CD14-positive monocyte (primary cell): Measurements from ENCODE around the gene ZWILCH. TPM values are rescaled to one million over a fixed set of nuclear protein-coding genes. Genes with fewer than 3 reads are reported as not detected.

Source experiments
- DNase-seq, 3 donors: peaks; one replicate each; pipeline ENCODE4 v3.0.0-alpha.2; 2011 to 2022
- H2AFZ ChIP-seq: 2 replicates; pipeline ENCODE4 v1.6.0; 2012; ENCODE audit warnings: mild to moderate bottlenecking, low read depth, low read length, inconsistent platforms; ENCODE audit not compliant: insufficient read depth, poor library complexity, severe bottlenecking
- H3K27ac ChIP-seq, 2 donors: 1 replicate in 1 of 2; 2 replicates in 1 of 2; pipeline ENCODE4 v1.5.1; 2012 to 2013; ENCODE audit warnings: low read length in 2 of 2, control low read depth in 1 of 2, inconsistent platforms in 1 of 2, low read depth in 1 of 2, mild to moderate bottlenecking in 1 of 2
- H3K27me3 ChIP-seq, 2 donors: one replicate each; pipeline versions ENCODE4 v1.6.0 to v1.6.1; 2011 to 2013; ENCODE audit warnings: low read length in 2 of 2; ENCODE audit not compliant: control insufficient read depth in 2 of 2, insufficient read depth in 2 of 2
- H3K36me3 ChIP-seq, 2 donors: replicated peaks in 1 of 2; 1 replicate in 1 of 2; 2 replicates in 1 of 2; pipeline versions ENCODE4 v1.5.1 to v1.6.1; 2012 to 2013; ENCODE audit warnings: low read length in 2 of 2, control low read depth in 1 of 2, inconsistent platforms in 1 of 2, mild to moderate bottlenecking in 1 of 2; ENCODE audit not compliant: insufficient read depth in 2 of 2, control insufficient read depth in 1 of 2
- H3K4me1 ChIP-seq, 2 donors: 1 replicate in 1 of 2; 2 replicates in 1 of 2; pipeline versions ENCODE4 v1.5.1 to v1.6.1; 2012 to 2013; ENCODE audit warnings: low read length in 2 of 2, control low read depth in 1 of 2, inconsistent platforms in 1 of 2, mild to moderate bottlenecking in 1 of 2, moderate library complexity in 1 of 2; ENCODE audit not compliant: insufficient read depth in 2 of 2, control insufficient read depth in 1 of 2
- H3K4me2 ChIP-seq: replicated peaks from 2 replicates; pipeline ENCODE3; 2012; ENCODE audit warnings: low read length, moderate library complexity, mild to moderate bottlenecking; ENCODE audit not compliant: poor library complexity, severe bottlenecking; ENCODE audit errors: extremely low read depth
- H3K4me3 ChIP-seq, 3 experiments: fragments of 200-600 bp in 1 of 3; sonication (generic) in 1 of 3; replicated peaks in 1 of 3; 1 replicate in 2 of 3; 2 replicates in 1 of 3; pipeline ENCODE4 v1.5.1; 2011 to 2013; ENCODE audit warnings: low read length in 3 of 3, mild to moderate bottlenecking in 3 of 3, control low read depth in 2 of 3, low read depth in 2 of 3, inconsistent platforms in 1 of 3, moderate library complexity in 1 of 3
- H3K79me2 ChIP-seq: 2 replicates; pipeline ENCODE4 v1.6.0; 2012; ENCODE audit warnings: mild to moderate bottlenecking, control low read depth, inconsistent platforms, low read length, moderate library complexity; ENCODE audit not compliant: insufficient read depth
- H3K9ac ChIP-seq: 2 replicates; pipeline ENCODE4 v1.6.0; 2017; ENCODE audit warnings: low read length, mild to moderate bottlenecking; ENCODE audit not compliant: insufficient read depth, poor library complexity, severe bottlenecking
- H3K9me3 ChIP-seq, 2 donors: replicated peaks in 1 of 2; 1 replicate in 1 of 2; 2 replicates in 1 of 2; pipeline versions ENCODE4 v1.5.1 to v1.6.1; 2012 to 2013; ENCODE audit warnings: low read length in 2 of 2, control low read depth in 1 of 2; ENCODE audit not compliant: control insufficient read depth in 1 of 2, insufficient read depth in 1 of 2
- H4K20me1 ChIP-seq: 2 replicates; pipeline ENCODE4 v1.6.0; 2012; ENCODE audit warnings: mild to moderate bottlenecking, low read length, control low read depth, moderate library complexity; ENCODE audit not compliant: insufficient read depth
- H3K27ac Mint-ChIP-seq, 7 donors: one replicate each; pipeline ENCODE4 v1.8.0; 2020; ENCODE audit warnings: mild to moderate bottlenecking in 7 of 7, mixed read lengths in 7 of 7, moderate library complexity in 6 of 7, inconsistent platforms in 2 of 7
- H3K27me3 Mint-ChIP-seq, 3 donors: one replicate each; pipeline ENCODE4 v1.8.0; 2021 to 2022; ENCODE audit warnings: low read depth in 3 of 3, mild to moderate bottlenecking in 3 of 3, mixed read lengths in 3 of 3, moderate library complexity in 3 of 3, inconsistent platforms in 1 of 3
- H3K36me3 Mint-ChIP-seq, 2 donors: one replicate each; pipeline ENCODE4 v1.8.0; 2020; ENCODE audit warnings: mixed read lengths in 2 of 2, inconsistent platforms in 1 of 2, mild to moderate bottlenecking in 1 of 2
- H3K4me1 Mint-ChIP-seq: one replicate; pipeline ENCODE4 v1.8.0; 2020; ENCODE audit warnings: mild to moderate bottlenecking, mixed read lengths
- H3K4me3 Mint-ChIP-seq, 2 donors: one replicate each; pipeline ENCODE4 v1.8.0; 2020; ENCODE audit warnings: mild to moderate bottlenecking in 2 of 2, mixed read lengths in 2 of 2, moderate library complexity in 1 of 2
- H3K9me3 Mint-ChIP-seq, 7 donors: one replicate each; pipeline ENCODE4 v1.8.0; 2020 to 2022; ENCODE audit warnings: mixed read lengths in 7 of 7, mild to moderate bottlenecking in 6 of 7, moderate library complexity in 6 of 7, inconsistent platforms in 2 of 7
- WGBS: methylation state at CpG from one replicate; pipeline ENCODE4 v1.1.5; 2013; ENCODE audit warnings: missing lambda C conversion rate; ENCODE audit not compliant: insufficient coverage; 5-methylcytosine and 5-hydroxymethylcytosine counted together
- intact Hi-C, 2 donors: fragments of 100-400 bp; cut with micrococcal nuclease; formaldehyde crosslinking; loops; one replicate each; pipeline versions ENCODE4 v1.15.0 to v1.15.1; 2023
- polyA plus RNA-seq, 3 donors: library from polyadenylated mRNA; depleted of rRNA in 1 of 3; unstranded in 2 of 3; stranded (reverse) in 1 of 3; fragments of 300-500 nt in 2 of 3; fragments of >200 nt in 1 of 3; fragmentation: Illumina TruSeq in 2 of 3; gene quantifications; 1 replicate in 2 of 3; 2 replicates in 1 of 3; pipeline ENCODE4 v1.2.3, GENCODE V29; 2012 to 2021
- TF ChIP-seq, protein P1 (sequence below): fragments of 200-600 bp; IDR thresholded peaks from one replicate; pipeline ENCODE4 v1.8.0; 2022; ENCODE audit warnings: antibody characterized with exemption, mild to moderate bottlenecking

Gene ZWILCH
- polyA plus RNA-seq, 3 donors, result 1.4 to 3.1 (median 2.4) TPM

DNA sequence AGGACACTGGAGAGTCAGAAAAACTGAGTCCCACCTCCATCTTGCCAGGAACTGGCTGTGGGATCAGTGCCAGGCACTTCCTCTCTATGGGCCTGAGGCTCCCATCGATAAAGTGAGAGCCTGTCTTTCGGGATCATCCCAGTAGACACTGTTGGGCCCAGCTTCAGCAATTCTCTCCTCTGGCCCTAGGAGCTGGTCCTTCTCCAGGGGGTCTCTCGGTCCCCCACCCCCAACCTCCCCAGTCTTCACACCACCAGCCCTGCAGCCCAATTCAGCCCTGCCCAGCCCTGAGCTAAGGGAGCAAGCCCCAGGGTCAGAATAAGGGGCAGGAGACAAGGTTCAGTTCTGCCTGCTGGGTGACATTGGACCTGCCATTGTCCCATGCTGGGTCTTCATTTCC is 65.2 kb downstream of the ZWILCH start:
- peaks cover 0 to 3% of the 10 kb centered on the region in 2 donors for H3K4me1 ChIP-seq
- no peak overlapping the region for H3K9ac ChIP-seq
- Mint-ChIP-seq H3K9me3 (peaks cover 0 to 8% (median 0%) of the 10 kb centered on the region in 7 donors), H3K27ac (peak overlapping the region in 1 of 7 donors; percentile 33), H3K4me1 (peaks cover 7% of the 10 kb centered on the region), H3K36me3 (no peaks in the 10 kb centered on the region), H3K27me3 (peaks cover 0 to 6% (median 6%) of the 10 kb centered on the region in 3 donors), H3K4me3 (no peak overlapping the region)
- H3K27me3 ChIP-seq, result no peaks in the 10 kb centered on the region
- H3K27ac ChIP-seq, result no peak overlapping the region
- H3K9me3 ChIP-seq, result peaks cover 0 to 3% of the 10 kb centered on the region in 2 donors
- no peaks in the 10 kb centered on the region for H4K20me1 ChIP-seq
- no peaks in the 10 kb centered on the region for H3K36me3 ChIP-seq
- intact Hi-C loops, result no loop called here
- H3K4me2 ChIP-seq, result no peak overlapping the region
- no peak overlapping the region for H2AFZ ChIP-seq
- TF ChIP-seq, protein P1, sequence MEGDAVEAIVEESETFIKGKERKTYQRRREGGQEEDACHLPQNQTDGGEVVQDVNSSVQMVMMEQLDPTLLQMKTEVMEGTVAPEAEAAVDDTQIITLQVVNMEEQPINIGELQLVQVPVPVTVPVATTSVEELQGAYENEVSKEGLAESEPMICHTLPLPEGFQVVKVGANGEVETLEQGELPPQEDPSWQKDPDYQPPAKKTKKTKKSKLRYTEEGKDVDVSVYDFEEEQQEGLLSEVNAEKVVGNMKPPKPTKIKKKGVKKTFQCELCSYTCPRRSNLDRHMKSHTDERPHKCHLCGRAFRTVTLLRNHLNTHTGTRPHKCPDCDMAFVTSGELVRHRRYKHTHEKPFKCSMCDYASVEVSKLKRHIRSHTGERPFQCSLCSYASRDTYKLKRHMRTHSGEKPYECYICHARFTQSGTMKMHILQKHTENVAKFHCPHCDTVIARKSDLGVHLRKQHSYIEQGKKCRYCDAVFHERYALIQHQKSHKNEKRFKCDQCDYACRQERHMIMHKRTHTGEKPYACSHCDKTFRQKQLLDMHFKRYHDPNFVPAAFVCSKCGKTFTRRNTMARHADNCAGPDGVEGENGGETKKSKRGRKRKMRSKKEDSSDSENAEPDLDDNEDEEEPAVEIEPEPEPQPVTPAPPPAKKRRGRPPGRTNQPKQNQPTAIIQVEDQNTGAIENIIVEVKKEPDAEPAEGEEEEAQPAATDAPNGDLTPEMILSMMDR, result no peak
- no peaks in the 10 kb centered on the region for H3K79me2 ChIP-seq
- WGBS, result 90% methylated on average over 3 of the region's 3 CpGs
- no peak overlapping the region for H3K4me3 ChIP-seq
- DNase-seq, result no peak

- Histone ChIP-seq H2AFZ (no peak overlapping the region), H3K9me3 (peaks cover 0 to 3% of the 10 kb centered on the region in 2 donors), H3K4me2 (no peak overlapping the region), H3K4me3 (no peak overlapping the region), H3K9ac (no peak overlapping the region), H3K79me2 (no peaks in the 10 kb centered on the region), H3K27me3 (no peaks in the 10 kb centered on the region), H3K36me3 (no peaks in the 10 kb centered on the region), H3K27ac (no peak overlapping the region), H4K20me1 (no peaks in the 10 kb centered on the region), H3K4me1 (peaks cover 0 to 3% of the 10 kb centered on the region in 2 donors)
- TF ChIP-seq, protein P1, result no peak
- Mint-ChIP-seq H3K36me3 (no peaks in the 10 kb centered on the region), H3K9me3 (peaks cover 0 to 8% (median 0%) of the 10 kb centered on the region in 7 donors), H3K4me1 (peaks cover 7% of the 10 kb centered on the region), H3K27me3 (peaks cover 0 to 6% (median 6%) of the 10 kb centered on the region in 3 donors), H3K27ac (peak overlapping the region in 1 of 7 donors; percentile 33), H3K4me3 (no peak overlapping the region)
- intact Hi-C loops, result no loop called here
- 100% methylated on average over 2 of the region's 6 CpGs for WGBS
- no peak for DNase-seq
Observed at GRCh38 chr15:66570842-66571478, 65.8 kb downstream of the ZWILCH start.
